ENCODE measurements around the gene EGFL7.
"Not testable (repeated sequence)": the region's sequence is repeated elsewhere in the genome, so short reads cannot be mapped to it uniquely, and the experiment has no call there.

Gene EGFL7

GRCh38 chr9:136703276-136703860 is 40.7 kb downstream of the EGFL7 start:
- H3K4me3 ChIP-seq (ENCODE audit: low read depth, low read length) = no peak overlapping the region
- no peaks in the 10 kb centered on the region for H3K36me3 ChIP-seq (replicated peaks)
- peaks cover 9% of the 10 kb centered on the region for H3K27me3 ChIP-seq (replicated peaks)
- no peak for DNase-seq
- H3K27ac ChIP-seq = no peak overlapping the region
- TF ChIP-seq, protein P1, sequence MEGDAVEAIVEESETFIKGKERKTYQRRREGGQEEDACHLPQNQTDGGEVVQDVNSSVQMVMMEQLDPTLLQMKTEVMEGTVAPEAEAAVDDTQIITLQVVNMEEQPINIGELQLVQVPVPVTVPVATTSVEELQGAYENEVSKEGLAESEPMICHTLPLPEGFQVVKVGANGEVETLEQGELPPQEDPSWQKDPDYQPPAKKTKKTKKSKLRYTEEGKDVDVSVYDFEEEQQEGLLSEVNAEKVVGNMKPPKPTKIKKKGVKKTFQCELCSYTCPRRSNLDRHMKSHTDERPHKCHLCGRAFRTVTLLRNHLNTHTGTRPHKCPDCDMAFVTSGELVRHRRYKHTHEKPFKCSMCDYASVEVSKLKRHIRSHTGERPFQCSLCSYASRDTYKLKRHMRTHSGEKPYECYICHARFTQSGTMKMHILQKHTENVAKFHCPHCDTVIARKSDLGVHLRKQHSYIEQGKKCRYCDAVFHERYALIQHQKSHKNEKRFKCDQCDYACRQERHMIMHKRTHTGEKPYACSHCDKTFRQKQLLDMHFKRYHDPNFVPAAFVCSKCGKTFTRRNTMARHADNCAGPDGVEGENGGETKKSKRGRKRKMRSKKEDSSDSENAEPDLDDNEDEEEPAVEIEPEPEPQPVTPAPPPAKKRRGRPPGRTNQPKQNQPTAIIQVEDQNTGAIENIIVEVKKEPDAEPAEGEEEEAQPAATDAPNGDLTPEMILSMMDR (IDR thresholded peaks at IDR 0.05; ENCODE audit: low read depth, low read length, missing control alignments) = no peak
- in situ Hi-C loops (cut with HindIII; ENCODE audit: low pct_ligation_motif_present, low sequenced_read_pairs) = no loop called here

- H3K27ac ChIP-seq; in situ Hi-C loops (cut with HindIII; ENCODE audit: low pct_ligation_motif_present, low sequenced_read_pairs); DNase-seq; H3K36me3 ChIP-seq (replicated peaks); H3K4me3 ChIP-seq (ENCODE audit: low read depth, low read length); H3K27me3 ChIP-seq (replicated peaks): not testable (repeated sequence)
These were observed 42.0 kb downstream of the EGFL7 start for GRCh38 chr9:136704741-136705140.

DNA sequence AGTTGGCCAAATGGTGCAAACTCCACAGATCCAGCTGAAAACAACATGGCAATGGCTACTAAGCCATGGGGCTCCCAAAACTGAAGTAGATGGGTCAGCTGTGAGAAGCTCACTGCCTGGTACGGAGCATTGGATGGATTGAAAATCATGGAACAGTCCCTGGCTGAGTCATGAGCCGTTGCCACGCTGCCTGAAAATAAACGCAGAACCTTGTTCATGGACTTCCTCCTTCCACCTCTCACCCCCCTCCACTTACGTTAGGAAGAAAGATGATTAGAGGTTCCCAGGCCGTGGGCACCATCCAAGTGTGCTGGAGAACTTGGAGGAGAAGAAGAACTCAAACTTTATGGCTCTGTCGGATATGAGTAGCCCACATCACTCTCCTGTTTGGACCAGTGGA is 42.8 kb downstream of the EGFL7 start:
- in situ Hi-C loops (cut with HindIII; ENCODE audit: low pct_ligation_motif_present, low sequenced_read_pairs) = no loop called here
- H3K27ac ChIP-seq = no peak overlapping the region
- DNase-seq = no peak
- no peaks in the 10 kb centered on the region for H3K36me3 ChIP-seq (replicated peaks)
- H3K4me3 ChIP-seq (ENCODE audit: low read depth, low read length) = no peak overlapping the region
- TF ChIP-seq, protein P1 (IDR thresholded peaks at IDR 0.05; ENCODE audit: low read depth, low read length, missing control alignments) = no peak
- H3K27me3 ChIP-seq (replicated peaks) = peaks cover 9% of the 10 kb centered on the region

DNA sequence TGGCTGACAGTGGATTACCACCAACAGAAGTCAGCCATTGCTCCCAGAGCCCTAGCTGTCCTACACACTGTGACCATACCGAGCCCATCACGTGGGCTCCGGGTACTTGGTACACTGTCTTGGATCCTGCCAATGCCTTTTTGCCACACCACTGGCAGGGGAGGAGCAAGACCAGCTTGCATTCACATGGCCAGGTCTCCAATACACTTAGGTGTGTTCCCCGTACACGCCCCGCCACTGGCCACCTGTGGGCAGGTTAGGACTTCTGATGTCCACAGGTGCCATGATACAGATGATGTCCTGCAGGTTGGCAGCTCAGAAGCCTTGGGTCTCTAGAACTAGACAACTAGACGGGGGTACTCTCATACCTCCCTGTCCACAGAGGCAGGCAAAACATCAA is 44.3 kb downstream of the EGFL7 start:
- in situ Hi-C loops (cut with HindIII; ENCODE audit: low pct_ligation_motif_present, low sequenced_read_pairs) = no loop called here
- Histone ChIP-seq H3K36me3 (replicated peaks) (no peaks in the 10 kb centered on the region), H3K27ac (no peak overlapping the region), H3K27me3 (replicated peaks) (no peaks in the 10 kb centered on the region), H3K4me3 (ENCODE audit: low read depth, low read length) (no peak overlapping the region)
- DNase-seq = no peak
- TF ChIP-seq, protein P1 (IDR thresholded peaks at IDR 0.05; ENCODE audit: low read depth, low read length, missing control alignments) = no peak

DNA sequence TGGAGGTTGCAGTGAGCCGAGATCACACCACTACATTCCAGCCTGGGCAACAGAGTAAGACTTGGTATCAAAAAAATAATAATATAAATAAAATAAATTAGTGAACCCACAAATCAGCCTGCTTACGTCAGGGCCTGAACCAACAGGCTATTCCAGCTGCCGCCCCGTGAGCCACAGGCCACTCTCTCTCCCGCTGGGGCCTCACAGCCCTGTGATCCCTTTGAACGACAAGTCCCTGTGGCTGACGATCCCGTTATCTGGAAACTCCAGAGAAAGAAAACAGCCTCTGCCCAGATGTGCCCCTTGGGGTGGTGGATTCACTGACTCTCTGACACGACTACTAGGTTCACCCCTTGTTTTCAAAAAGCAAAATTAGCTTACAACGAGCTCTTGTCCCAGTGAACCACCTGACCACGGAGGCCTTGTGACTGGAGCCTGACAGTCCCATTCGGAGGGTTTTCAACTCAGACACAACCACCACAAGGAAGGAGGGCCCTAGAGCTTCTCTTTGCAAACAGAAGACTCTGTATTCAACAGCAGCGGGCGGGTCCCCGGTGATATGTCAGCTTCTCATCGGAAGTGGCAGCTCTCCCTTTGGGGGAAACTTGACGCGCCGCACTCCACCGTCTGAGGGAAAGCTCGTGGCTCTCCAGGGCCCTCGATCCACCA is 45.3 kb downstream of the EGFL7 start:
- Histone ChIP-seq H3K27me3 (replicated peaks) (no peaks in the 10 kb centered on the region), H3K4me3 (ENCODE audit: low read depth, low read length) (no peak overlapping the region), H3K27ac (no peak overlapping the region), H3K36me3 (replicated peaks) (no peaks in the 10 kb centered on the region)
- in situ Hi-C loops (cut with HindIII; ENCODE audit: low pct_ligation_motif_present, low sequenced_read_pairs) = no loop called here
- TF ChIP-seq, protein P1 (IDR thresholded peaks at IDR 0.05; ENCODE audit: low read depth, low read length, missing control alignments) = no peak
- DNase-seq = no peak

GRCh38 chr9:136709454-136710109 is 46.9 kb downstream of the EGFL7 start:
- H3K4me3 ChIP-seq (ENCODE audit: low read depth, low read length) = no peak overlapping the region
- no peak for DNase-seq
- H3K36me3 ChIP-seq (replicated peaks) = no peaks in the 10 kb centered on the region
- in situ Hi-C loops (cut with HindIII; ENCODE audit: low pct_ligation_motif_present, low sequenced_read_pairs) = no loop called here
- H3K27ac ChIP-seq = no peak overlapping the region
- TF ChIP-seq, protein P1 (IDR thresholded peaks at IDR 0.05; ENCODE audit: low read depth, low read length, missing control alignments) = no peak
- H3K27me3 ChIP-seq (replicated peaks) = no peaks in the 10 kb centered on the region
